ENCODE data around the gene SCD. TPM values are rescaled to one million over a fixed set of nuclear protein-coding genes. Genes with fewer than 3 reads are reported as not detected.
A peak's percentile ranks its signal among the peaks of the same experiment; 100 is the strongest.

Gene SCD
- total and polyA plus RNA-seq, 2 experiments from 2014 or later: 325 to 816 TPM

- Mint-ChIP-seq H3K36me3 (ENCODE audit: low read depth) (peaks cover 94% of the 10 kb centered on the region), H3K4me3 (no peak overlapping the region), H3K9me3 (no peaks in the 10 kb centered on the region), H3K27me3 (ENCODE audit: insufficient read depth, low read depth, poor library complexity) (no peaks in the 10 kb centered on the region), H3K4me1 (peaks cover 53% of the 10 kb centered on the region), H3K27ac (no peak overlapping the region; the same call in 1 of the 2 replicates)
- H3K36me3 ChIP-seq (ENCODE audit: insufficient read depth): peaks cover 97% of the 10 kb centered on the region
- H3F3A ChIP-seq (replicated peaks; ENCODE audit: low read depth): peaks cover 72% of the 10 kb centered on the region
- TF ChIP-seq ETS1 (IDR thresholded peaks at IDR 0.05) (no peak), ZNF114 (CRISPR knock-in tag; IDR thresholded peaks at IDR 0.05) (no peak), EZH2phosphoT487 (IDR thresholded peaks at IDR 0.05; ENCODE audit: unreplicated experiment) (no peak)
- no peak overlapping the region for H3K4me3 ChIP-seq
- peaks cover 78% of the 10 kb centered on the region for H3K79me2 ChIP-seq (replicated peaks; ENCODE audit: insufficient read depth)
- no peaks in the 10 kb centered on the region for H3K27me3 ChIP-seq (ENCODE audit: insufficient read depth)
- H3K4me2 ChIP-seq: no peak overlapping the region; the same call in 1 of the 2 replicates
- peak overlapping the region; percentile 71 for H3K27ac ChIP-seq (ENCODE audit: low read depth)
- H4K20me1 ChIP-seq (replicated peaks; ENCODE audit: insufficient read depth): peaks cover 90% of the 10 kb centered on the region
- DNase-seq (ENCODE audit: low spot score) (no peak), ATAC-seq (no peak)
- H3K9me2 ChIP-seq (ENCODE audit: insufficient read depth): no peaks in the 10 kb centered on the region
- H3K4me1 ChIP-seq (ENCODE audit: insufficient read depth): peaks cover 64% of the 10 kb centered on the region
- no peak overlapping the region for H2AFZ ChIP-seq
Observed at GRCh38 chr10:100356067-100357017, 9.3 kb downstream of the SCD start.

GRCh38 chr10:100357059-100357858 is 10.2 kb downstream of the SCD start:
- peaks cover 69% of the 10 kb centered on the region for H3K79me2 ChIP-seq (replicated peaks; ENCODE audit: insufficient read depth)
- TF ChIP-seq CTCF (conservative IDR thresholded peaks at IDR 0.05; ENCODE audit: low read depth in 2 of 2): no peak
- 0 out of 2 replicates have a peak, but pooled peaks have one; percentile 19 for TF ChIP-seq POLR2AphosphoS5 (IDR thresholded peaks at IDR 0.05; ENCODE audit: low read depth)
- TF ChIP-seq EZH2 (IDR thresholded peaks at IDR 0.05; ENCODE audit: low read depth, unreplicated experiment): no peak
- TF ChIP-seq ETS1 (IDR thresholded peaks at IDR 0.05): no peak
- TF ChIP-seq ZNF114 (CRISPR knock-in tag; IDR thresholded peaks at IDR 0.05): no peak
- DNase-seq (ENCODE audit: low spot score): no peak
- peak overlapping the region; percentile 55 for H3K27ac Mint-ChIP-seq
- H3K4me1 ChIP-seq (ENCODE audit: insufficient read depth): peaks cover 55% of the 10 kb centered on the region
- H3F3A ChIP-seq (replicated peaks; ENCODE audit: low read depth): peaks cover 72% of the 10 kb centered on the region
- no peaks in the 10 kb centered on the region for H3K9me3 Mint-ChIP-seq
- H2AFZ ChIP-seq: no peak overlapping the region
- H3K4me3 Mint-ChIP-seq: peak overlapping the region; percentile 4; the same call in 1 of the 3 replicates
- no peaks in the 10 kb centered on the region for H3K27me3 Mint-ChIP-seq (ENCODE audit: insufficient read depth, low read depth, poor library complexity)
- no peaks in the 10 kb centered on the region for H3K9me2 ChIP-seq (ENCODE audit: insufficient read depth)
- no peaks in the 10 kb centered on the region for H3K27me3 ChIP-seq (ENCODE audit: insufficient read depth)
- no peak overlapping the region for H3K4me3 ChIP-seq
- no peak for ATAC-seq
- H4K20me1 ChIP-seq (replicated peaks; ENCODE audit: insufficient read depth): peaks cover 89% of the 10 kb centered on the region
- H3K36me3 ChIP-seq (ENCODE audit: insufficient read depth): peaks cover 95% of the 10 kb centered on the region
- peak overlapping the region; percentile 71 for H3K27ac ChIP-seq (ENCODE audit: low read depth)
- peaks cover 94% of the 10 kb centered on the region for H3K36me3 Mint-ChIP-seq (ENCODE audit: low read depth)
- peaks cover 48% of the 10 kb centered on the region for H3K4me1 Mint-ChIP-seq
- H3K4me2 ChIP-seq: peak overlapping the region; percentile 39; the same call in 1 of the 2 replicates

All from GM23338 (cell line).